GM12878 (cell line): Measurements from ENCODE around the gene MCF2L2.

ENCODE experiments used
- CTCF ChIP-seq, 3 experiments: IDR thresholded peaks in 2 of 3; conservative IDR thresholded peaks in 1 of 3; 2 replicates each; pipeline ENCODE4 v1.5.1; 2011; ENCODE audit warnings: low read depth in 3 of 3, low read length in 3 of 3, mild to moderate bottlenecking in 3 of 3, control low read depth in 2 of 3, moderate library complexity in 2 of 3, inconsistent platforms in 1 of 3, mixed read lengths in 1 of 3; ENCODE audit not compliant: control insufficient read depth in 2 of 3, insufficient read depth in 1 of 3; ENCODE audit errors: extremely low read depth in 1 of 3
- ZNF24 ChIP-seq: fragments of 450-650 bp; IDR thresholded peaks from 2 replicates; pipeline ENCODE4 v1.6.1; 2017; ENCODE audit warnings: antibody characterized with exemption, mild to moderate bottlenecking

DNA sequence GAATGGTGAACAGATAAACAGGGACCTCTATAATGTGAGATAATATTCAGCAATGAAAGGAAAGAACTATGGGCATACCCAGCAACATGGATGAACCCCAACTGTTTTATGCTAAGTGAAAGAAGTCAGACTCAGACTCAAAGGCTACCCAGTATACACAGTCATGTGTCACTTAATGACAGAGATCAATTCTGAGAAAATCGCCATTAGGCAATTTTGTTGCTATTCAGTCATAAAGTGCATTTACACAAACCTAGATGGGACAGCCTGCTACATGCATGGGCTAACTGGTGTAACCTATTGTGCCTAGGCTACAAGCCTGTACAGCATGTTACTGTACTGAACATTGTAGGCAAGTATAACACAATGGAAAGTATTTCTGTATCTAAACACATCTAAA is 98.9 kb downstream of the MCF2L2 start:
- TF ChIP-seq ZNF24 (no peak), CTCF (IDR thresholded peaks at IDR 0.05 in 2 of 3, conservative IDR thresholded peaks at IDR 0.05 in 1 of 3; ENCODE audit: control insufficient read depth in 2 of 3, extremely low read depth in 1 of 3, insufficient read depth in 1 of 3, low read depth in 3 of 3, low read length in 3 of 3) (no peak)
